BE2C (cell line): ENCODE results near the gene OTC.
A peak's percentile ranks its signal among the peaks of the same experiment; 100 is the strongest.

Source experiments
- DNase-seq: peaks from one replicate; pipeline ENCODE4 v3.0.0-alpha.2; 2020
- H3K27me3 ChIP-seq: fragments of 250-450 bp; sonication (Bioruptor Pico); 2 replicates; pipeline ENCODE4 v1.5.1; 2020; ENCODE audit warnings: mild to moderate bottlenecking
- H3K36me3 ChIP-seq: fragments of 250-450 bp; sonication (Bioruptor Pico); 2 replicates; pipeline ENCODE4 v1.5.1; 2020; ENCODE audit warnings: mild to moderate bottlenecking
- H3K4me1 ChIP-seq: fragments of 250-450 bp; sonication (Bioruptor Pico); 2 replicates; pipeline ENCODE4 v1.5.1; 2020
- H3K4me3 ChIP-seq: 2 replicates; pipeline ENCODE4 v1.5.1; 2011; ENCODE audit warnings: low read depth, low read length
- H3K9me3 ChIP-seq: fragments of 250-450 bp; sonication (Bioruptor Pico); 2 replicates; pipeline ENCODE4 v1.5.1; 2020
- TF ChIP-seq, protein P1 (sequence below): IDR thresholded peaks from 2 replicates; pipeline ENCODE4 v1.5.1; 2012; ENCODE audit warnings: mild to moderate bottlenecking, low read depth, low read length

Gene OTC

DNA sequence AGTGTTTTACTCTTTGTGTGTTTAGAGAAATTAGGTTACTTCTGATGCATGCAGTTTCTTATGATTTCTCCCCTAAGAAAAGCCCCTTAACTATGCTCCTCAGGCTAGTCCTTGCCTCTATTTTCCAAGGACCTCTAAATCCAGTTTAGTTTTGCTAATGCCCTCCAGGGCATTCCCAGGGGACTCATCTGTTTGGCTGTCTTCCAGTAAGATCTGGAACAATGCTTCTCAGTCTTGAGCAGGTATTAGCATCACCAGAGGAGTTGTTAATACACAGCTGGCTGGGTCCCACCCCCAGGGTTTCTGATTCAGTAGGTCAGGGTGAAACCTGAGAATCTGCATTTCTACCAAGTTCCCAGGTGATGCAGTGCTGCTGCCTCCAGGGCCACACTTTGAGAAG is 56.9 kb downstream of the OTC start:
- TF ChIP-seq, protein P1, sequence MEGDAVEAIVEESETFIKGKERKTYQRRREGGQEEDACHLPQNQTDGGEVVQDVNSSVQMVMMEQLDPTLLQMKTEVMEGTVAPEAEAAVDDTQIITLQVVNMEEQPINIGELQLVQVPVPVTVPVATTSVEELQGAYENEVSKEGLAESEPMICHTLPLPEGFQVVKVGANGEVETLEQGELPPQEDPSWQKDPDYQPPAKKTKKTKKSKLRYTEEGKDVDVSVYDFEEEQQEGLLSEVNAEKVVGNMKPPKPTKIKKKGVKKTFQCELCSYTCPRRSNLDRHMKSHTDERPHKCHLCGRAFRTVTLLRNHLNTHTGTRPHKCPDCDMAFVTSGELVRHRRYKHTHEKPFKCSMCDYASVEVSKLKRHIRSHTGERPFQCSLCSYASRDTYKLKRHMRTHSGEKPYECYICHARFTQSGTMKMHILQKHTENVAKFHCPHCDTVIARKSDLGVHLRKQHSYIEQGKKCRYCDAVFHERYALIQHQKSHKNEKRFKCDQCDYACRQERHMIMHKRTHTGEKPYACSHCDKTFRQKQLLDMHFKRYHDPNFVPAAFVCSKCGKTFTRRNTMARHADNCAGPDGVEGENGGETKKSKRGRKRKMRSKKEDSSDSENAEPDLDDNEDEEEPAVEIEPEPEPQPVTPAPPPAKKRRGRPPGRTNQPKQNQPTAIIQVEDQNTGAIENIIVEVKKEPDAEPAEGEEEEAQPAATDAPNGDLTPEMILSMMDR = no peak
- no peaks in the 10 kb centered on the region for H3K36me3 ChIP-seq
- no peaks in the 10 kb centered on the region for H3K9me3 ChIP-seq
- H3K4me3 ChIP-seq = no peak overlapping the region
- DNase-seq = no peak
- H3K27me3 ChIP-seq = no peaks in the 10 kb centered on the region
- H3K4me1 ChIP-seq = no peaks in the 10 kb centered on the region; the same call in 1 of the 2 replicates

DNA sequence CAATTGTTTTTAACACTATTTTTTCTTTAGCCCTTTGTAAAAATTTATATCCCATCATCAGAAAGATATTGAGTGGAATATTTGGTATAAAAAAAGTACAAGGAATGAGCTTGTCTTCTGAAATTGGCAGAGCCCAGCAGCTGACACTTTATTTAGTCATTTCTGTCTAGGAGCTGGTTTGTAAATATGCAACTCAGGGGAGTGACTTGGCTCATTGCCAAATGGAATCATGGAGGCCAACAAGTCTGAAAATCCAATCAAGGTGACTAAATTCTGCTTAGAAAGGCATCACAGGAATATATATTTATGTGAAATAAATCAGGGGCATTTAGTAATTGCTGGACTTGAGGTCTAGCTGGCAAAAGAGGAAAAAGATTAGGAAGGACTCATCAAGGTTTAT is 74.4 kb downstream of the OTC start:
- H3K4me3 ChIP-seq = no peak overlapping the region
- no peaks in the 10 kb centered on the region for H3K27me3 ChIP-seq
- H3K36me3 ChIP-seq = no peaks in the 10 kb centered on the region
- no peak for DNase-seq
- H3K9me3 ChIP-seq = no peaks in the 10 kb centered on the region
- H3K4me1 ChIP-seq = no peaks in the 10 kb centered on the region
- TF ChIP-seq, protein P1 = no peak

DNA sequence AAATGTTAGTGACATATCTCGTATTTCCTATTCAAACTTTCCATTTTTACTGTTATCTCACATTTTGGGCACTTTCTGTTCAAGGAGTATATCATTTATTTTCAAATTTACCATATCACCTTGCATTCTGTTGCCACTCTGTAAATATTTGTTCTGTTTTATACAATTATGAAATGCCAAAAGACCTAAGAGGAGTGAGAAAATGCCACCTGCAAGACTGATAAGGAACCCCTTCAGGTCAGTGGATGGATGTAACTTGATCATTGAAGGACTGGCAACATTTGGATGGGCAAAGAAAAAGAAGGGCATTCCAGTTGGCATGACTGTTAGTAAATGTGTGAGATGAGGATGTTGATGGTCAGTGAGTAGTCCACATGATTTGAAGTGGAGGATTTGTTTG is 79.1 kb downstream of the OTC start:
- no peaks in the 10 kb centered on the region for H3K9me3 ChIP-seq
- no peak overlapping the region for H3K4me3 ChIP-seq
- no peaks in the 10 kb centered on the region for H3K36me3 ChIP-seq
- no peaks in the 10 kb centered on the region for H3K4me1 ChIP-seq
- TF ChIP-seq, protein P1 = no peak
- no peak for DNase-seq
- H3K27me3 ChIP-seq = no peaks in the 10 kb centered on the region

DNA sequence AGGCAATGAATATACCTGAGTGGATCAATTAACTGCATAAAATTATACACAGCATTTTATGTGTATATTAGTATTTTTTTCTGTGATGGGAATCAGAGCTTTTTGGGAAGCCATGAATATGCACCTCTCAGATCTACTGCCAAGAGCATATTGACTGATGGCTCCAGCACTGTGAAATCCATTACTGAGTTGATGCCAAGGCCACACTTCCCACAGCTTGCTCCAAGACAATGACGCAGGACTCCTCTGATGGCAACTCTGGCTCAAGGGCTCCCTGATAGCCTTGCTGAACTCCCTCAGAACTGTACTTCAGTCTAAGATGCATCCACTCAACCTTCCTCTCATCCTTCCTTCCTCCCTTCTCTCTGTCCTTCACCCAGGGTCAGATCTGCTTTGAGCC is 82.7 kb downstream of the OTC start:
- Histone ChIP-seq H3K36me3 (no peaks in the 10 kb centered on the region), H3K9me3 (no peaks in the 10 kb centered on the region), H3K4me1 (no peaks in the 10 kb centered on the region), H3K27me3 (no peaks in the 10 kb centered on the region), H3K4me3 (no peak overlapping the region)
- DNase-seq = no peak
- TF ChIP-seq, protein P1 = no peak

DNA sequence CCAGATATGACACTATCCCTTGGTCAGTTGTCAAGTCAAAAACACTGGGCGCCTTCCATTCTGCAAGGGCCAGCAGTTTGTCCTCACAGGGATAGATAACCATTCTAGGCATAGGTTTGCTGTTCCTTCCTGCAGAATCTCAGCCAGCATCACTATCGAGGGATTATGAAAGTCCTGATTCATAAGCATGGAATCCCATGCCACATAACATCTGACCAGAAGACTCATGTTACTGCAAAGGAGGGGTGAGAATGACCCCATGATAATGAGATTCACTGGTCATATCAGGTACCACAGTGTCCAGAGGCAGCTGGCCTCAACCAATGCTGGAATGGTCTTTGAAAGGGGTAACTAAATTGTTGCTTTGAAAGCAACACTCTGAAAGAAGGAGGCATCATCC is 84.7 kb downstream of the OTC start:
- TF ChIP-seq, protein P1 = no peak
- H3K4me3 ChIP-seq = no peak overlapping the region
- no peak for DNase-seq
- no peaks in the 10 kb centered on the region for H3K27me3 ChIP-seq
- H3K4me1 ChIP-seq = no peaks in the 10 kb centered on the region
- H3K9me3 ChIP-seq = no peaks in the 10 kb centered on the region
- no peaks in the 10 kb centered on the region for H3K36me3 ChIP-seq

GRCh38 chrX:38438321-38438720 is 85.9 kb downstream of the OTC start:
- Histone ChIP-seq H3K4me1 (no peaks in the 10 kb centered on the region), H3K4me3 (no peak overlapping the region), H3K27me3 (no peaks in the 10 kb centered on the region), H3K9me3 (no peaks in the 10 kb centered on the region), H3K36me3 (no peaks in the 10 kb centered on the region)
- TF ChIP-seq, protein P1 = peak; percentile 41
- DNase-seq = peak; percentile 7
